GM19239 (cell line): Measurements from ENCODE around the gene SFTPD.
"Not testable (repeated sequence)": the region's sequence is repeated elsewhere in the genome, so short reads cannot be mapped to it uniquely, and the experiment has no call there.

Source experiments
- DNase-seq: peaks from one replicate; pipeline ENCODE4 v3.0.0; 2011; ENCODE audit warnings: low spot score; ENCODE audit not compliant: insufficient read length
- FAIRE-seq: peaks from 2 replicates; lab custom pipeline; 2011; peaks lifted over from hg19 to GRCh38; lab: Jason Lieb, UNC

SFTPD gene

DNA sequence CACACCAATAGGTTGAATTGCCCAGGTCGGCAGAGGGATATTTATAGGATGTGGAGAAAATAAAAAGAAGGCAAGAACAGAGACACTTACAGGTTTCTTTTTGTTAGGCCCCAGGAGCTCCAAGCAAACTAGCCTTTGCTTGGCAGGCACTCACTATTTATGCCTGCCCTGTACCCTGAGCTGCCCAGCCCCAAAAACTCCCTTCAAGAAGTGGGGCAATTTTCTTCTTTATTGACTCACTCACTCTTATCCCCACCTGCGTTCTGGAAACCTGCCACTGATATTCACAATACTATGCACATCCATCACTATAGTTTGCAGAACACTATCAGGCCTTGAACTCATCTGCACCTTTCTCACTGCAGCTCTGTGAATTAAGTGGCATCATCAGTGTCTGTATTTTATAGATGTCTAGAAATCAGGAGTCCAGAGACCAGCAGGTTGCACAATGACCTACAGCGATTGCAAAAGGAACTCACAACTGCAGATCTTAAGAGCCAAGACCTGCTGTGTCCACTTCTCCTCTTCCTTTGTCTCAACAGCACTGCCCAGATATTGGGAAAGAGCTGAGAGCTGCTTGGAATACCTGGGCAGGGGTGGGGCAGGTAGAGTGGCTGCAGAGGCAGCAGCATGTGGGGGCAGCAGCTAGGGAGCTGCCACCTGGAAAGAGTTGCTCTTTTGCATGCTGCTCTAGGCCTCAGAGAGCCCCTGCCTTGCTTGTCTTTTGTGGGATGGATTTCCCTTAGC lies at the start of gene SFTPD:
Gene SFTPD, minus strand, starts transcription at position 130 of the 747 bp plus-strand sequence. CDS start 2,446 bp downstream, outside the sequence.
- FAIRE-seq (no peak), DNase-seq (no peak)

- FAIRE-seq (no peak), DNase-seq (no peak)
Measured at GRCh38 chr10:79995979-79996634, 47.2 kb upstream of the SFTPD start.

GRCh38 chr10:79994556-79994955 lies 45.7 kb upstream of the SFTPD start:
- no peak for FAIRE-seq
- no peak for DNase-seq

DNA sequence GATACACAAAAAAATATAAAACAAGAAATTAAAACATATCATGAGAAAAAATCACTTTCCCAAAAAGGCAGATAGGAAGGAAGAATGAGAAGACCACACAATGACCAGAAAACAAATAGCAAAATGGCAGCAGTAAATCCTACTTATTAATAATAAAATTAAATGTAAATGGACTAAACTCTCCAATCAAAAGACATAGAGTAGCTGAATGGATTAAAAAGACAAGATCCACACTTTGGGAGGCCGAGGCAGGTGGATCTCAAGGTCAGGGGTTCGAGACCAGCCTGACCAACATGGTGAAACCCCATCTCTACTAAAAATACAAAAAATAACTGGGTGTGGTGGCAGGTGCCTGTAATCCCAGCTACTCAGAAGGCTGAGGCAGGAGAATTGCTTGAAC lies 39.3 kb upstream of the SFTPD start:
- not testable (repeated sequence) for DNase-seq, FAIRE-seq

- FAIRE-seq, DNase-seq: not testable (repeated sequence)
Measured at GRCh38 chr10:79986661-79987060, 37.8 kb upstream of the SFTPD start.

DNA sequence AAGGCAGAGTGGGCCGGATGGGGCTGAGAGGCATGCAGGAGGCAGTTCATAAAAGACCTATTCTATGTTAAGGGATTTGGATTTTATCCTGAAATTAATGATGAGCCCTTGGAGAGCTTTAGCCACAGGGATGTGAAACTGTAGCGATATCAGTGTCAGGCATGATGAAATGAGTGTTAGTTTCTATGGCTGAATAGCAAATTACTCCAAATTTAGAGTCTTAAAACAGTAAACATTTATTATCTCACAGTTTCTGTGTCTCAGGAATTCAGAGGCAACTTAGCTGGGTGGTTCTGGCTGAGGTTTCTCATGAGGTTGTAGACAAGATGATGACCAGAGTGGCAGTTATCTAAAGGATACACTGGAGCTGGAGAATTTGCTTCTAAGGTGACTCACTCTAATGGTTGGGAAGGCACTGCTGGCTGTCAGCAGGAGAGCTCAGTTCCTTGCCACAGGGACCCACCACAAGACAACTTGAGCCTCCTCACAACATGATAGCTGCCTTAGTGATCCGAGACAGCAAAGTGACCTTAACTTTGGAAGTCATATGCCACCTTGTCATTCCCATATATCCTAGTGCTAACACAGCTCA lies 36.7 kb upstream of the SFTPD start:
- DNase-seq (no peak), FAIRE-seq (no peak)

DNA sequence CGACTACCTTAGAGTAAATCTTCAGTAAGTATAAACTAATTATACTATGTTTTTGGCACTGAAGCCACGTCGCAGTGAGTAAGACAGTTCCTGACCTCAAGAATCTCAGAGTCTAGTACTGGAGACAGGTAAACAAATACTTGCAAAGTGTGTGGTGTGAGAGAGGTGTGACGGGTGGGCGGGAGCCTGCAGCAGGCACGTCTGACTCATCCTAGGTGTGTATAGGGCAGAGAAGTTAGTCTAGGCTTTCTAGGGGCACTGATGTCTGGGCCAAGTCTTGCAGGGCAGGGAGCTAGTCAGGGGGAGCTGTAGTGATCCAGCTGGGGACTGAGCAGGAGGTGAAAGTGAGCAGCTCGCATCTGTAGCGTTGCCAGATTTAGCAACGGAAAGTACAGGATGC lies 35.9 kb upstream of the SFTPD start:
- DNase-seq: no peak
- FAIRE-seq: no peak

DNA sequence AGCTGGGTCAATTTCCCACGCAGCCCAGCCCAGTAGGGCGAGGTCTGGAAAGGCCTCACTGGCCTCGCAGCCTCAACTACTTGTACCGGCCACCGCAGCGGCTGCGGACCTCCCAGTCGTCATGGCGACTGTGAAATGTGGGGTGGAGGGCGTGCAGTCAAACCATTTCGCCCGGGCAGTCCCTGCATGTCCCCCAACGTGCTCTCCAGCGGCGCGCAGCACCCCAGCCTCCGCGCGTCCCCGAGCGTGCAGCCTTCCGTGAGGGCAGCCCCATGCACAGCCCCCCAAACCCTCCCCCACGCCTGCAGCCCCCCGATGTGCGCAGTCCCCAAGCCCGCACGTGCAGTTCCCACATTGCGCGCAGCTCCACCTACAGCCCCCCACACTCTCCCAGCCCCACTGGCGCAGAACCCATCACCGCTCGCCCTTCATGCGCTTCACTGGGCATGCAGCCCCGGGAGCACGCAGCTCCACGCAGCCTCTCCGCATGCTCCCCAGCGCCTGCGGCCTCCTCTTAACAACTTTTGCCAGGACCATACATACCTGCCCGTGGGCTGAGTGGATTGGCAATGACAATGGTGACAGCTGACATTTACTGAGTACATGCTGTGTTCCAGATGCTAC lies 34.5 kb upstream of the SFTPD start:
- no peak for FAIRE-seq
- no peak for DNase-seq

- FAIRE-seq (no peak), DNase-seq (no peak)
Measured at GRCh38 chr10:79982861-79983260, 34.0 kb upstream of the SFTPD start.

DNA sequence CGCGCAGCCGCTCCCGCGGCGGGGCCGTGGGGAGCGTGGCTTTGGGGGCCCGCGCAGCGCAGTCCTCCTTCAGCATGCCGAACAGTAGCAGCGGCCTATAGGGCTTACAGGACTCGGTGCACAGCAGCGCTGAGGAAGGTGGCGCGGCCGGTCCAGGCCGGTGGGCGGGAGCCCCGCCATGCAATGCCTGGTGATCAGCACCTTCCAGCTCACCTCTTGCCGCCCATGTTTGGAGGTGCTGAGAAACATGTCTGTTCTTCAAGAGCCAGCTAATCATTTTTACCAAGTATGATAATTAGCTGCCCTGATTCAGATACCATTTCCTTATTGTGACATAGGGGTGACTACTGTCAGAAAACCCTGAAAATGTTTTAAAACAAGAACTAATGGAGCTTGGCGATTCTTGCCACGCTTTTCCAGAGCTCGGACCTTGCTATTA lies 33.5 kb upstream of the SFTPD start:
- no peak for FAIRE-seq
- no peak for DNase-seq

DNA sequence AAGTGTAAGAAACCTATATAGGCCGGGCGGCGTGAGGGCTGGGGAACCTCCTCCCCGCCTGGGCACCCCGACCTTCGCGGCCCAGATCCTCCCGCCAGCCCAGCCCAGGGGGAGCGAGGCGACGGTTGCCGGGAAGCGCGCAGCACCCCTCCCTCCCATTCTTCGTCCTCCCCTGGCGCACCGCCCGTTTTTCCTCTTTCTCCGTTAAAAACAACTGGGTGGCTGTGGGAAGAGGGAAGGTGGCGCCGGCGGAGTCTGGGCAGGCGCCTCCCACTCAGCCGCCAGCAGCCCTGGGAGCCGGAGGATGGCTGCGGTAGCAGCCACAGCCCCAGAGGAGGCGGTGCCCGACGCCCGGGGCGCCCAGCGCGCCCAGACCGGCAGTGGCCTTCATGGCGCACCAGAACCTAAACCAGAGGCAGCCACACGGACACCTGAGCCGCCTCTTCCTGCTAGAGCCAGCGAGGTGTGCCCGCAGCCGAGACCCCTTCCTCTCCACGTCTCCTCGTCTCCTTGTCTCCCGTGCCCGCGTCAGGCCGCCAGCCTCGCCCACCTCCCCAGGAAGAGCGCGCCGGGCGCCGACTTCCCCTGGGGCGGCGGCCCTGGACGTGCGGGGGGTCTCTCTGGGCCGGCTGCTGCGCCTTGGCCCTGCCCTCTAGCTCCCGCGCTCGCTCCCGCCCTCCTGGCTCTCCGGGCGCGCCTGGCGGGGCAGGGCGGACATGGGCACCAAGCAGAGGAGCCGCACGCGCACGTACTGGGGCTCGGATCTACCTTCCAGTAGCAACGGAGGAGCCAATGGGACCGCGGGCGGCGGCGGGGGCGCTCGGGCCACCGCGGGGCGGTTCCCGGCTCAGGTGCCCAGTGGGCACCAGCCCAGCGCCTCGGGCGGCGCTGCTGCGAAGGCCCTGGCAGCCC lies 32.8 kb upstream of the SFTPD start:
- DNase-seq (no peak), FAIRE-seq (no peak)

DNA sequence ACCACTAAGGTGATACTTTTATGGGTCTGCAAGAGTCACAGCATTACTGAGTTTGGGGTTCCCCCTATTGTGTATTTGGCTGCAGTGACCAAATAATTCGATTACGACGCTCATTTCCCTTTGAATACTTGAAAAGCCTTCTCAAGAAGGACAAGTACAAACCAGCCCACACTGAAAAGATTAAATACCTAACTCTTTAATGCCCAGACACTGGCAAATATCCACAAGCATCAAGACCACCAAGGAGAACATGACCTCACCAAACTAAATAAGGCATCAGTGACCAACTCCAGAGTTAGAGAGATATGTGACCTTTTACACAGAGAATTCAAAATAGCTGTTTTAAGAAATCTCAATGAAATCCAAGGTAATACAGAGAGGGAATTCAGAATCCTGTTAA lies 31.8 kb upstream of the SFTPD start:
- FAIRE-seq (no peak), DNase-seq (no peak)

- FAIRE-seq (no peak), DNase-seq (no peak)
Measured at GRCh38 chr10:79979976-79980687, 31.2 kb upstream of the SFTPD start.

DNA sequence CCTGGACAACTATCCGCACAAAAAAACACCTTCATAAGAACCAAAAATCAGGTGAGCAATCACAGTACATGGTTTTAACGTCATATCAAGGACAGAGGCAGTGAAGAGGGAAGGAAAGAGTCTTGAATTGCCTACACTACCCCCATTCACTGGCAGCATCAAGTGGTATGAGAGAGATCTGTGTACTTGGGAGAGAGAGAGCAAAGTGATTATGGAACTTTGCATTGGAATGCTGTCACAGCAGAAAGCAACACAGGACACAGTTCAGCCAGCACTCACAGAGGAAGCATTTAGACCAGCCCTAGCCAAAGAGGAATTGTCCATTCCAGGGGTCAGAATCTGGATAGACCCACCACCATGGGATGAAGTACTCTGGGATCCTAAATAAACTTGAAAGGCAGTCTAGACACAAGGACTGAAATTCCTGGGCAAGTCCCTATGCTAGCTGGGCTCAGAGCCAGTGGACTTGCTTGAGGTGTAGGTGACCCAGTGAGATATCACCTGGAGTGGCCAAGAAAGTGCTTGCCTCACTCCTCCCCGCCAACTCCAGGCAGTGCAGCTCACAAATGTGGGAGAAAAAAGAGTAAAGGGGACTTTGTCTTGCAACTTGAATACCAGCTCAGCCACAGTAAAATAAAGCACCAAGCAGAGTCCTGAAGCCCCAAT lies 30.5 kb upstream of the SFTPD start:
- FAIRE-seq: no peak

GRCh38 chr10:79976999-79977398 lies 28.1 kb upstream of the SFTPD start:
- no peak for FAIRE-seq
- no peak for DNase-seq

More for the DNA sequence above, 30.5 kb upstream of the SFTPD start:
- DNase-seq: no peak

- FAIRE-seq (no peak), DNase-seq (no peak)
Measured at GRCh38 chr10:79970062-79970461, 21.2 kb upstream of the SFTPD start.

- no peak for FAIRE-seq
- DNase-seq: no peak
Measured at GRCh38 chr10:79947787-79948424, 999 bp downstream of the SFTPD start.

GRCh38 chr10:79947083-79947415 lies 1.9 kb downstream of the SFTPD start:
- FAIRE-seq: no peak
- no peak for DNase-seq
